Activated CD4-positive, alpha-beta T cell treated with anti-CD3 and anti-CD28 coated beads, Interleukin-10, Interleukin-2, amounts not matched to agents 100 ng/mL and 50 ng/mL, durations not matched to agents 16 hours and 8 hours (primary cell): ENCODE data around the gene HABP4.

ENCODE experiments used
- DNase-seq: peaks from one replicate; pipeline ENCODE4 v3.0.0-alpha.2; 2020

HABP4 gene

DNA sequence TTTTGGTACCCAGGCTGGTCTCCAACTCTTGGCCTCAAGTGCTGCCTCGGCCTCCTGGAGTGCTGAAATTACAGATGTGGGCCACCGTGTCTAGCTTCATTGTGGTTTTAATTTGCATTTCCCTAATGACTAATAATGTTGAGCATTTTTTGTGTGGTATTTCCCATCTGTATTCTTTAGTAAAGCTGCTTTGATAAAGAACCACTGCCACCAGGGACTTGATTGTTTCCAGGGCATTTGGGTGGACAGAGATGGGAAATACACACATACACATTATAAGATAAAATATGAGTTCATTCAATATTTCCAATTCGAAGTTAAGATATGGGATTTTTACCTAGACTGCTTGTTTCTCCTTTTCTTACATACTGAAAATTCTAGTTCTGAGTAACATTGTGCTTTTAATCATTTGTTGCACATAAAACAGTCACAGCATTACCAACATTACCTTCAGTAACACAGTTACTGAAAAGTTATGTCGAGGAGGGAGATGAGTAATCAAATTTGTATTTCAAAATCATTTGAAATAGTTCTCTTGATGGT is 28.9 kb downstream of the HABP4 start:
- DNase-seq = peak; percentile 80

DNA sequence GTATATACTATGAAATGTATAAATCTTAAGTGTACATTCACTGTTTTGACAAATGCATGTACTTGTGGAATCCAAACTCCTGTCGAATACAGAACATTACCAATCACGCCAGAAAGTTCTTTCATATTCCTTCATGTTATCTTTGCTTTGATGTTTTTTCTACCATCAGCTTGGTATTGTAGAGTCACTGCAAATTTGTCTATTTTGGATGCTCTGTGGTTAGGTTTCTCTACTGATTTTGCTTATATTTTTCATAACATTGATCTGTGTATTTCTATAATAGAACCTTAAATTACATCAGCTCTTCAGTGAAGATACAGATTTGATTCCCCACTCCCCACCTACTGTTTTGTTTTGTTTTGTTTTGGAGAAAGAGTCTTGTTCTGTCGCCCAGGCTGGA is 30.8 kb downstream of the HABP4 start:
- DNase-seq = peak; percentile 36

DNA sequence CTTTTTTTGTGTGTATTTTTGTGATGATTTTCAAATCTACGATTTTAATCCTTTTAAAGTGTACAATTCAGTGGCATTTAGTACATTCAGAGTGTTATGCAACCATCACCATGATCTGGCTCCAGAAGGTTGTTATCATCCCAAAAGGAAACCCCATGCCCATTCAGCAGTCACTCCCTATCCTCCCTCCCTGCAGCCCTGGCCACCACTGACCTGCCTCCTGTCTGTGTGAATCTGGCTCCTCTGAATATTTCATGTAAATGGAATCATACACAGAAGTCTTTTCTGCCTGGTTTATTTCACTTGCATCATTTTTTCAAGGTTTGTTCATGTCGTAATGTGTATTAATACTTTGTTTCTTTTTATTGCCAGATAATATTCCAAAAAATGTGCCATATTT is 32.5 kb downstream of the HABP4 start:
- DNase-seq = no peak

DNA sequence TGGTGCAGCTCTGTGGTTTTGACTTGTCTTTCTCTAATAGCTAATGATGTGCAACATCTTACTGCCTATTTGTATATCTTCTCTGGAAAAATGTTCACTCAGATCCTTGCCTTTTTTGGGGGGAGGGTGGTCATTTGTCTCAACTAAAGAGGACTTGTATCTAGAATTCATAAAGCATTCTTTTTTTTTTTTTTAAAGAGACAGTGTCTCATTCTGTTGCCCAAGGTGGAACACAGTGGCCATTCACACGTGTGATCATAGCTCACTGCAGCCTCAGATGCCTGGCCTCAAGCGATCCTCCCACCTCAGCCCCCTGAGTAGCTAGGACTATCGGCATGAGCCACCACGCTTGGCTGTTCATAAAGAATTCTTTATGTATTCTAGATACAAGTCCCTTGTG is 33.2 kb downstream of the HABP4 start:
- DNase-seq = no peak

DNA sequence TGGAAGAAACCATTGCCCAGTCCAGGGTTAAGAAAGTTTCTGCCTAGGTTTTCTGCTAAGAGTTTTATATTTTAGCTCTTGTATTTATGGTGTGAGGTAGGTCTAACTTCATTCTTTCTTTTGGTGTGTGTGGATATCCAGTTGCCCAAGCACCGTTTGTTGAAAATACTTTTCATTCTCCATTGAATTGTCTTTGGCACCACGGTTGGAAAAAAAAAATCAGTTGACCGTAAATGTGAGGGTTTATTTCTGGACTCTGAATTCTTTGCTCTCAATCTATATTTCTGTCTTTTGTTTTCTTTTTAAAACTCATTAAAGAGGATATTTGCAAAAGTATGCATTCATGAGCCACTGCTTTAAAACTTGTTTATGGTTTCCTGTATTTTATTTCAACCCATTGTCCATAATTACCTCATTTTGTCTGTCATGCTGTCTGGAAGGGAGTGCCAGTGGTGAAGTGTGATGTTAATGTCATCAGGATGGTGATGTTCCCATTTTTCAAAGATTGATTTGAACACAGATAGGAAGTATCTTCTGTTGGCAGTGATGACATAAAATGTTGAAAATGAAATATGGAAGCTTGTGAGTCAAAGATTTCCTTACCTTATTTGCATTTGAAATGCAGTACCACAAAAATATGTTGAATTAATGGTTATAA is 33.9 kb downstream of the HABP4 start:
- DNase-seq = no peak

DNA sequence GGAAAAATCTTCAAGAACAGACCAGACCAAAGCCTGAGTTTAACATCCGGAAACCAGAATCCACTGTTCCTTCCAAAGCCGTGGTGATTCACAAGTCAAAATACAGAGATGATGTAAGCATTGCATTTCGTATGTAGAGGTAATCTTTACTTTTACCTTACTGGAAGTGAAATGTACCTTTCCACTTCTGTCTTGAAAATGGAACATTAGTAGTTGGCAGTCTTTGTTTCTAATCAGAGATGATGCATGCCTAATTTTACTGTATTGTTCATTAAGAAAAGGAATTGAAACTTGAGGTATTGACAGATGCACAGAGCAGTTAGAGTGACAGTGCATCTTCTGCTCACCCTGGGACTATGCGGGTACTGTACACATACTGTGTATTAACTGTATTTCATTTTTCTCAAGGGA is 34.6 kb downstream of the HABP4 start:
- peak; percentile 79 for DNase-seq

DNA sequence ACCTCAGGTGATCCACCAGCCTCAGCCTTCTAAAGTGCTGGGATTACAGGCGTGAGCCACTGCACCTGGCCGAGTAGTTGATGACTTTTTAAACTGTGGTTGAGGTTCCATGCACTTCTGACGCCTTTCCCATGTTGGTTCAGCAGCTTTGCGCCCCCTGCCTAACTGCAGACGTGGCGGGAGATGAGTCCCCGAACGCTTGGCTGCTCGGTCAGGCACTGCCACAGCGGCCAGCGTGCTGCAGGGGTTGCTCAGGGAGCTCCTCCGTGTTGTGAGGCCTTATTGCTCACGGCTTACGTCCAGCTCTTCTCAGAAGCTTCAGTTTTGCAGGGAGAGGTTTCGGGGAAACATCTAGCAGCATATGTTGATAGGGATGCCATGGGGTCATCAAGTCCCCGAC is 35.3 kb downstream of the HABP4 start:
- no peak for DNase-seq

DNA sequence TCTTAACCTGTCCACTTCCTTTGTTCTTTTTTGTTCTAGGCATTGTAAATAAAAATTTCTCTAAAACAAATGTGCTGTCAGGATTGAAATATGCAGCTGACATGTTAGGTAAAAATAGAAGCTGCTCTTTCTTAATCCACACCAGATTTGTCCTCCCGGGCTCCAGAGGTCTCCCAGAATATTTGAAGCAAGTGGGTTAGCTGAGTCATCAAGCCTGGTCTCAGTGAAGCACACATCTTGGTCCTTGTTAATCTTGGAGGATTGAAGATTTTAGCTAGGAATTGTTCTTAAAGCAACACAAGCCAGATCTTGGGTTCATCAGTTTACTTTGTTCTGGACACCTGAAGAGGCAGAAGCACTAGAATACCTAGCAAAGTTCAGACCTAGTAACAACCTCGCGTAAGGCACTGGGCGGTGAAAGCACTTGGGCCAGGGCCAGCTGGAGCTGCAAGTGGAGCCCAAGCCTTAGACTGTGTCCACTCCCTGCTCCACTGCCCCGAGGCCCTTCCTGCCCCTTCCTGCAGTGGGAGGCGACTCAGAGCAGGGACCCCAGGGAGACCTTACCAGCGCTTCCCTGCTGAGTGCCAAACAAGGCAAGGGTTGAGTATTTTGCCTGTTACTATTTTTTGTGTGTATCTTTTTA is 36.5 kb downstream of the HABP4 start:
- DNase-seq = no peak

DNA sequence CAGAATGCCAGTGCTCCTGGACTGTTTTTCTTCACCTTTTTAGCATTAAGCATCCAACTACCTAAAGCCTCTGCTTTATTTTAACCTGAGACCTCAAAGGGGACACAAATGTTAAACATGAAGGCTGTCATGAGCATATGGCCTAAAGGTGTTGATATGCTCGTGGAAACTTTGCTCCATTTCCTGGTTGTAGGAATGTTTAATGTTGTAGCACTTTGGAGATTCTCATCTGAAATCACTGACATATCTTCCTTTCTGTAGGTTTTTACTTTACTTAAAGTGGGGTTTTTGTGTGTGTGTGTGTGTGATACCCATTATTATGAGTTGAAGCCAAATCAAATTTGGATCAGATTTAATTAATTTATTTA is 37.0 kb downstream of the HABP4 start:
- no peak for DNase-seq

DNA sequence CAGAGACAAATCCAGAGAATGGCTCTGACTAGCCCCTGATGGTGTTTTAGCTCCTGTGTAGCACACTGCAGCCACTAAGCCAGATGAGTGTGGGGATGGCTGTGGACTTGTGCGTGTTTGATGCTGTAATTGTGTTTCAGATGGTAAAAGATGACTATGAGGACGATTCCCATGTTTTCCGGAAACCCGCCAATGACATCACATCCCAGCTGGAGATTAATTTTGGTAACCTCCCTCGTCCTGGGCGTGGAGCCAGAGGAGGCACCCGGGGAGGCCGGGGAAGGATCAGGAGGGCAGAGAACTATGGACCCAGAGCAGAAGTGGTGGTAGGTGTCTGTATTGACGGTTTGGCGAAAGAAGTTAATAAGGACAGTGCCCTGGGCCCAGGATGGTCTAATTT is 38.0 kb downstream of the HABP4 start:
- DNase-seq = no peak

DNA sequence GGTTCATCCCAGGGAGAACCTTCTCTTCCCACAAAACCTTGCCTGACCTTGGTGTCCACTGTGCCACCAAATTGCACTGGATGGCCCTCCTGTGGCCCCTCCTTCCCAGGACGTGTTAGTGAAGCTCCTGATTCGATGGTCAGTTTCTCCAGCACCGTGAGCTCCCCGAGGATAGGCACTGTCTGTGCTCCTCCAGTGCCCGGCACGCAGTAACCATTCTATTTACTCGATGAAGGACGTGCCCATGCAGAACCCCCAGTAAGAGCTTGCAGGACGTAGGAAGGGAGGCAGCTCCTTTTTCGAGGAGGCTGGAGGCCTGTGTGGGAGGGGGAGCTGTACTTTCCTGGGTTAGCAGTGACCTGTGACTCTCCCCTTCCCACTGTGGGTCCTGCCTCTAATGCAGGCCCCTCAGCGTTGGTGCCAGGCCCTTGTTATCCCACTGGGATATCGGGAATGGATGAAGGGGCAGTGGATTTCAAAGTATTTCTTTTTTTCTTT is 39.6 kb downstream of the HABP4 start:
- no peak for DNase-seq

DNA sequence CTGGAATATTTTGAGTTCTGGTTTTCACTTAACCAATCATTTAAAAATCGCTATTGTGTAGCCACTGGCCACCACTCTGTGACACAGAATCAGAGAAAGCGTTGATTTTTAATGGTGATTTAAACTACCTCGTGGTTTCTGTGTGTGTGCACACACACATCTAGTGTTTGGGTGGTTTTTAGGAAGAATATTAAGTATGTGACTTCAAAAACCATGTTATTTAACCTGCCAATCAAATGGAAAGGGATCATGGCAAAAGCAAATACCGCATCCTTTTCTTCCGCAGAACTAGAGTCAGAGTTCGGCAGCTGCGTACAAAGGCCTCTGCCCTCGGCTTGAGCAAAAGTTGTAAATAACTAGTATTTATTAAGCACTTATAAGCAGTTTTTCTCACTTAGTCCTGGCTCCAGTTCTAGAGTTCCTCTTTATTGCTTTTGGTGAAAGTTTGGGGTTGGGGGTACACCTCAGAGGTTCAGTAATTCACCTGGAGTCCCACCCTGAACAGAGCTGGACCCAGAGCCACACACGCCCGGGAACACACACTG is 40.6 kb downstream of the HABP4 start:
- DNase-seq = no peak

DNA sequence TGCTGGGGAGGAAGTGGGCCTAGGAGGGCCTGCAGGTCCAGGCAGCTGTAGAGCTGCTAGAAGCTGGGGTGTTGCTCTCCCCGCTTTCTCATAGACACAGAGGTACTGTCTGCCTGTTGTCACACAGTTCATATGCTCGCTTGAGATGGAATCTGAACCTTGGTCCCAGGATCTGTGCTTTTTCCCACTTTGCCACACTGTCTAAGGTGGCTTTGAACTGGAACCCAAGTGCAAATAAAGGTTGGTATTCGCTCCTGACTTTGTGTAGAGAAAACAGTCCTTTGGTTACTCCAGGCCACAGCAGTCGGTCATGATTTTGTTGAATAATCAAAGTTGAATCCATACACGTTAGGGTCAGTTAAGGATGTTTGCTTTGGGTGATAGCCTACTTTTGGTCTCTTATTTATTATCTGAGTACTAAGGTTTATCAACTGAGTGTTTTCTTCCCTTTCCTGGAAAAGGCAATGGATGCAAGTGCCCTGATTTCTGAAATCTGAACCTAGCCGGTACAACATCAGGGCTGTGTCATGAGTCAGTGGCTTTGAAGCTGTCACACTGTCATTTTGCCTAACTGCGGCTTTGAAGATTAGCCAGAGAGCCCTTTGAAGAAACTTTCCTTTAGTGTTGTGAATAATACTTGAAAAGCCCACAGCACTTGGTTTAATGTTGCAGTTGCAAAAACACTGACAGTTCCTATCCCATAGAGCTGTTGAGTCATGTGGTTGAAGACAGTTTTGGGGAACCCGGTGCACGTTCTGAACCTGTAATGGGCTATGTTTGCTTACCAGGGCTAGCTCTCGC is 41.3 kb downstream of the HABP4 start:
- DNase-seq = peak; percentile 78

DNA sequence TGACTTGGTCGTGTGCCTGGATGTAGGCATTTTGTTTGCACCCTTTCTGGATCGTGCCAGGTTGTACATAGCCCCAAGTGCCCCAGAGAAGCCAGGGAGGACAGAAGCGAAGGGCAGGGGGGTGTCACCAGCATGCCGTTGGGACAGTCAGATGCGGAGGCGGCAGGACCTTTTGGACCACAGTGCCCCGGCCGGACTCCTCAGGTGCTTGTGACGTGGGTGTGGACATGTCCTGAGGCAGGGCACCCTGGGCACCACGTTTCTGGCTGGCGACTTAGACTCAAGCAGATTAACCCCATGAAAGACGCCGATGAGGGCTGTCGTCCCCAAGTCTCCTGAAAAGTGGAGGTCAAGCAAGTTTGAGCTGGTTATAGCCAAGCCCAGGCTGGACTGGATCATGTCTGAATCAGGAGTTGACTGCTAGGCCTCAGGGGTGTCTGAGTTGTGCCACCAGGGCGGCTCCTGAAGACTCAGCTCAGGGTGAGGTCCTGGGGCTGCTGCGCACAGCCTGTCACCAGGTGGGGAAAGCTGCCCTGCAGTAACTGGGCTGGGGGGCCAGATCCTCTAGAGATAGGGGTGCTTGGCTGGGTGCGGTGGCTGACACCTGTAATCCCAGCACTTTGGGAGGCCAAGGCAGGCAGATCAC is 42.0 kb downstream of the HABP4 start:
- DNase-seq = no peak

DNA sequence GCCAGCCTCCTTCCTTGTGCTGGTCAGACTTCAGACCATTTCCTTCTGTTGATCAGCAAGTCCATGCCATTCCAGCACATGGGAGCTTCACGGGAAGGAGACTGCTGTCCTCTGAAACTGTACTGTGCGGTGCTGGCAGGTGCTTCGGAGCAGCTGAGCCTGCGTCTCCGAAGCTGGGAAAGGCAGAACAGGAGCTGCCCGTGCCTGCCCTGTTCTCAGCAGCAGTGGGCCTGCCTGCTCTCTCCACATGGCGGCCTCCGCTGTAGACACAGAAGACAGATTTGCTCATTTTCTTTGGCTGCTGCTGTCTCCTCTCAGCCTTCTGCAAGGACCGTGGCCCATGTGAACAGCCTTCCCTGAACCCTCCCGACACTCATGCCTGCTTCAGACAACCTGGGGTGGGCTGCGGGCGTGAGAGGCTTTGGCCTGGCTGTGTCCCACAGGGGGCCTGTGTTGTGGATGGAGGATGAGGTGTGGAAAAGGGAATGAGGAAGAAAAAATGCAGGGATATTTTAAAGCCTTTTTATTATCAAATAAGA is 43.1 kb downstream of the HABP4 start:
- no peak for DNase-seq

DNA sequence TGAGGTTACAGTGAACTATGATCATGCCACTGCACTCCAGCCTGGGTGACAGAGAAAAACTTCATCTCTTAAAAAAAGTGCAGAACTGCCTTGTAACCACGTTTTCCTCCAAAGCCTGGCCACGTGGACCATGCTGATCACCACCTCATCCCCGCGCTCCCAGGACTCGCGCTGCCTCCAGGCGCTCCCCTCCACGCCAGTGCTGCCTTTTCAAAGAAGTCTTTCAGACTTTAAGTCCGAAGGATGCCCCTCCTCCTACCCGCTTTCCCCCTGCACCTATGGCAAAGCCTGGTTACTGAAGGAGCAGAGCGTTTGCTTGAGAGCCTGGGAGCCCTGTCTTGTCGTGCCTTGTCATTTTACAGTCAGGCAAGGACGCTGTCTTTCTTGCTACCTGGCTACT is 43.8 kb downstream of the HABP4 start:
- DNase-seq = no peak

DNA sequence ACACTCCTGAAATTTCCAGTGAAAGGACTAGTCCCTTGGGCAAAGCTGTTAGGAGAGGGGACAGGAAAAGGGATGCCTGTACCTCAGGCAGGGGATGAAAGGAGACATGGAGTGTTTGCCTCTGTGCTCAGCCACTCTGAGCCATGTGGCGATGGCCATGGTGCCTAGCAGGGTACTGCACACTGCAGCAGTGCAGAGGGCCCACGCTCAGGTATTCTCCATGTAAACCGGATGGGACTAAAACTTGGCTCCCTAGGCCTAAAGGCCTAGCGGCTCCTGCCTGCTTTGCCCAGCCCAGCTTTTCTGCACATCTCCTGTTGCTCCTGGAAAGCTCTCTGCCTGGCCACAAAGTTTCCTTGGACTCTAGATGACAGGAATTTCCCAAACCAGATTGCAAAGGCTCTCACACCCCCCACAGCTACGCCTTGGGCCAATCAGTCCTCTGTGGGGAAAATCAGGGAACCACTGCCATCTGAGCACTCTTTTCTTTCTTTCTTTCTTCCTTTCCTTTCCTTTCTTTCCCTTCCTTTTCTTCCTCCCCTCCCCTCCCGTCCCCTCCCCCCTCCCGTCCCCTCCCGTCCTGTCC is 44.3 kb downstream of the HABP4 start:
- DNase-seq = no peak

DNA sequence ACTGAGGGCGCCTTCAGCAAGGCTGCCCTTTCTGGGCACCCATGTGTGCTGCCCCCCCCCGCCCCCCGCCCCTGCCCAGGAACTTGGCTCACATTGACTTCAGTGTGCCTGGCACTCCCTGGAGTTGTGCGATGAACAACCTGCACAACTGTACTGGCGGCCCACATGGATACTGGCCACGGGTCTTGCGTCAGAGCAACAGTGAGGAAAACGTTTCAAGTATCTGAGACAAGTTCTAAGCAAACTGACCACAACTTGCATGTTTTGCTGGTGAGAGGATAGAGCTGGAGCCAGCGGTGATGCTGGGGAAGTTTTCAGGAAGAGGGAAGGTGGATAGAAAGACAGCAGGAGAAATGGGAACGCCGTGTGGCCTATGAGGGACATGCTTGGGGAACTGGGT is 45.4 kb downstream of the HABP4 start:
- no peak for DNase-seq

DNA sequence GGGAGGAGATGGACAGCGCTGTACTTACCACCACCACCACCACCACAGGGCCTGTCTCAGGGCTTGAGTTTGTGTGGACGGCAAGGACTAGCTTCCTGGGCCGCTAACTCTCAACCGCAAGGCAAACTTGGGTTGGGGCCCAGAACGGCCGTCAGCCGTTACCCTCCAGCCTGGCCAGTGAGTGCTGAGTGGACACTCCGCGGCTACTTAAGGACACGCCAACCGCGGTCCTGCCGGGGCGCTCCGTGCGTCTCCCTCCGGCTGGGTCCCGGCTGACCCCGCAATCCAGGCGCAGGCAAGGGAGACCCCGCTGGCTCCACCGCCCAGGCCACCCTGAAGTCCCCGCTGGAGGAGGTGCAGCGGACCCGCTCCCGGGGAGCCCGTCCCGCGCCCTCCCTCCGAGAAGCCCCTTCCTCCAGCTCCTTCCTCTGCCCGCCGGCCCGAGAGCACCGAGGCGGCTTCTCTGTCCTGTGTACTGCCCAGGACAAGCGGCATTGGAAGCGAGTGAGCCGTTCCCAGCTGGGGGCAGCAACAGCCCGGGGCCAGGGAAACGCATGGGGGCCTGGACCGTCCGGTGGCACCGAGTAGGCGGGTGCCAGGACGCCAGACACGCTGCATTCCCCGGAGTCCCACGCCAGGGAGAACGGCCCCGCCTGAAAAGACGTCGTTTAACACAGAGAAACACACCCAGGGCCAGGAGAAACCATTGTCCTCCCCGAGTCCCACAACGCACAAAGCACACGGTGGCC is 46.6 kb downstream of the HABP4 start:
- DNase-seq = no peak

DNA sequence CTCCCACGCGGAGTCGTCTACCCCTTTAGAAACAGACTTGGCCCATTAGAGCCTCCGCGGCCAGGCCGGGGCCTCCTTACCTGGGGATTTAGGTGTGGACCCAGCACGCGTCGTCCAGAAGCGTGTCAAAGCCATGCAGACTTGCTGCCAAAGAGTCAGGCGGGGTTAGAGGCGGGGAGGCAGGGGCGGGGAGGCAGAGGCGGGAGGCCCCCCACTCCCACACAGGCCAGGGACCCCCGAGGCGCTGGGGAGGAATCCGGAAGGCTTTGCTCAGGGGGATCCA is 47.1 kb downstream of the HABP4 start:
- DNase-seq = no peak

DNA sequence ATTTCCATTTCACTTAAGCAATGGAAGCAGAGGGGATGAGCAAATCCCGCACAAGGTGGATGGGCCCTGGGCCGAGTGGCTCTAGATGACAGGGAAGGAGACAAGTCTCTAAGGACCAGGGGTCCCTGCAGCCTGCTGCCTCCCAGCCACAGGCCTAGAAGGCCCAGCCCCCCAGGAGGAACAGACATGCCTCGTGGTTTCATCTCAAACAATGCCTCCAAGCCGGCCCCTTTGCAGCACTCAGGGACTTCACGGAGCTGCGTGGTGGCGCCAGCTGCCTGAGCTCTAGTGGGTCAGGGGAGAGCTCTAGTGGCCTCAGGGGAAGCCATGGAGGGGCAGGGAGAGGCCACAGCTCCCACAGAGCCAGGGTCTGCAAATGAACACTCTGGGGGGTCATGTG is 48.8 kb downstream of the HABP4 start:
- no peak for DNase-seq

DNA sequence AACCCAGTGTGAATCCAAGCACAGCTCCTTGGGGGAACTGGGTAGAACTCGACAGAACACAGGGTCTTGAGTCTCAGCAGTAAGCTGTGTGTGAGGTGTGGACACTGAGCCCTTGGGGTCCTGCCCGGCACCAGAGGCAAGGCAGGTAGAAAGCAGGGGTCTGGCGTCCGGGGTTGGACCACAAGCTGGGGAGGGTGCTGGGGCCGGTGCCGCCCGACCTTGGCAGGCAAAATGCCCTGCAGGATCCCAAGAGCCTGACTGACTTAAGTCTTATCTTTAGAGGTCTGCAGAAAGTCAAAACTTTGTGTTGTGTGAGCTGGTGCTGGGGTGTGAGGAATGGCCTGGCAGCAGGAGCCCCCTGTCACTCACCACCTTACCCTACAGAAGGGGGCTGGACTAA is 49.3 kb downstream of the HABP4 start:
- DNase-seq = no peak
